Stimulated activated CD8-positive, alpha-beta memory T cell treated with anti-CD3 and anti-CD28 coated beads, Interleukin-7, amount 100 ng/mL, for 48 hours (primary cell): Measurements from ENCODE around the gene ACER2.

Source experiments
- DNase-seq, 2 donors: peaks; one replicate each; pipeline ENCODE4 v3.0.0-alpha.2; 2020; ENCODE audit warnings: low read depth in 1 of 2; ENCODE audit errors: extremely low read depth in 1 of 2

Gene ACER2

GRCh38 chr9:19451240-19452087 is 42.7 kb downstream of the ACER2 start:
- DNase-seq: no peak

GRCh38 chr9:19456426-19456825 is 47.6 kb downstream of the ACER2 start:
- DNase-seq: no peak

DNA sequence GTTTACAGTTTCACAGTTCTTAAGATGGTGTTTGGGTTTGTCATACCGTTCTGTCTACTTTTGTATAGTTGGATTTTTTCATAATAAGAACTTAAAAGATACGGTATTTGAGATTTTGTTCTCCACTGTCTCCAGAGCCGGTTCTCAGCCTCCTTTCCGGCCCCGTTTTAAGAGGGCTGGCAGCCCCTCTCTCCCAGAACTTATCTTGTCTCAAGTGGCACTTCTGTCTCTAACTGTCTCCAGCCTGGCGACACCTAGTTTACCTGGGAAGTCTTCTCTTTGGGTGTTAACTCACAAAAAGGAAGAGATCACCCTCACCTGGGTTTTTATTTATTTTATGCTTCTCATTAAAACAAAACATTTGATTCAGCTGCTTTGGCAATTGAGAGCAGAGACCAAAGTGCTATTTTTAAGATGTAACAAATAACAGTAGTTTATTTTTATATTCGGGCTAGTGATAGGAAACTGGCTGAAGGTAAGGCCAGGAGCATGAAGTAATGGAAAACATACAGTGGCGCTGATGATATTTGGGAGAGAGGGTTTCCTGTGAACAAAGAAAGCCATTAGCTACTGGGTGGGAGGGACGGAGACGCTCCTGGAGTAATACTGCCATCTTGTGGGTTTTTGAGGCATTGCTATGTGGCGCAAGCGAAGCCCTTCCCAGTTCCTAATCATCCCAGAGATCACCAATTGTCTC is 48.3 kb downstream of the ACER2 start:
- DNase-seq: peak; percentile 19 to 20

DNA sequence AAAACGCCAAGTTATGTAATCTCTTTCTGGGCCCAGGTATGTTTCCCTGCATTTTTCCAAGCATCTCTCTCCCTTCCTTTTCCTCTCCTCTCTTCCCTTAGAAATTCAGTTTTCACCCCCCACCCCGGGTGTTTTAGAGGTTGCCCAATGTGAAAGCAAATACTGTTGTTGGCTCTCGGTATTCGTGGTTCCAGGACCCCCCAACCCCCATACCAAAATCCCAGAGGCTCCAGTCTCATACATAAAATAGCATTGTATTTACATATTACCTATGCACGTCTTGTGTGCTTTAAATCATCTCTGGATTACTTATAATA is 48.8 kb downstream of the ACER2 start:
- DNase-seq: no peak

DNA sequence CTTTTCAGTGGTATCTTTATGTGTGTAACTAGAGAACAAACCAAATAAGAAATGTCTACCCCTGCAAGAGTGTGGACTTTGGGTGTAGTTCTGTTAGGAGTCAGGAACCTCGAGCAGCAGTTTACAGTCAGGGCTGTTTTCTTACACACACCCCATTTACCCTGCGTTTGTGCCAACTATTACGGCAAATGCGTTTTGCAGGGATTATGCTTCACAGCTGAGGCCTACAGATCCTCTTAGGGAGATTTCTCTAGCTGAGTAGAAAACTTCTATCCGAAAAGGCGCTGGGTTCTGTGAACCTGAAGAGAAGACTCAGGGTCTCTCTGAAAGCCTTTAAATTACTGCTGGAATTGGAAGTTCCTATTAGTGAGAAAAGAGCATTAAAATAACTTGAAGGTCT is 51.4 kb downstream of the ACER2 start:
- DNase-seq: no peak

GRCh38 chr9:19461135-19461534 is 52.3 kb downstream of the ACER2 start:
- DNase-seq: no peak

GRCh38 chr9:19464061-19464763 is 55.4 kb downstream of the ACER2 start:
- DNase-seq: no peak

DNA sequence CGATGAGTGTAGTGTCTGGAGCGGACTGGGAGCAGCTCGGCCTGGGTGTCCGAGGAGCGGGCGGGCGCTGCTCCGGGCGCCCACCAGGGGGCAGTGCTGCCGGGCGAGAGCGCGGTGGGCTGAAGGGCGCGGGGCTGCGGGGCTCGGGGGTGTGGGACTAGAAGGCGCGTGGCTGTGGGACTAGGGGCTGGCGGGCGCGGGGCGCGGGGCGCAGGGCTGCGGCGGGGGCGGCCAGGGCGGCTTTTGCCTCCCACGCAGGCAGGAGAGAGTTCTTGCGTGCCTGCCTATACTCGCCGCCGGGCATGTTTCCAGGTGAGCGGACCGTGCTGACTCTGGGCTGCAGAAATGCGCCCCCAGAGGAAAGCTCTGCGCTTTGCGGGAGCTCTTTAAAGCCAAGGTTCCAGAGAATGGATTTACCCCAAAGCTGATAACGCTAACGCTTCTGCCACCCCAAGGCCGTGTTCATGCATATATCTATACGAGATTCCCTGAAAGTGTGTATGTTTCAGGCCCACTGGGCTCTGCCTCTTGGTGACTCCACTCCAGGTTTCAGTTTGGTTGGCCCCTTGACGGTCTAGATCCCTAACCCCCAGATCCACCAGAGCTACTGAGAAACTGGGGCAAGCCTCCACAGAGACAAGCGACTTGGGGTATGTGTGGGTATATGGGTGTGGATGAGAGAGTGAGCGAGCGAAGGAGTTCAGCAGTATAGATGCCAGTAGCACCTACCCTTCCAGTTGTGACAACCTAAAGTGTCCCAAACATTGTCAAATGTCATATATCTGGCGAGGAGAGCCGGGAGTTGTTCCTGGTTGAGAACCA is 56.2 kb downstream of the ACER2 start:
- peak; percentile 37 to 64 for DNase-seq

GRCh38 chr9:19465586-19466279 is 56.9 kb downstream of the ACER2 start:
- DNase-seq: no peak

- no peak for DNase-seq
Observed at GRCh38 chr9:19466280-19466639, 57.5 kb downstream of the ACER2 start.

- no peak for DNase-seq
Observed at GRCh38 chr9:19469271-19469670, 60.5 kb downstream of the ACER2 start.

GRCh38 chr9:19470567-19470966 is 61.8 kb downstream of the ACER2 start:
- DNase-seq: no peak

DNA sequence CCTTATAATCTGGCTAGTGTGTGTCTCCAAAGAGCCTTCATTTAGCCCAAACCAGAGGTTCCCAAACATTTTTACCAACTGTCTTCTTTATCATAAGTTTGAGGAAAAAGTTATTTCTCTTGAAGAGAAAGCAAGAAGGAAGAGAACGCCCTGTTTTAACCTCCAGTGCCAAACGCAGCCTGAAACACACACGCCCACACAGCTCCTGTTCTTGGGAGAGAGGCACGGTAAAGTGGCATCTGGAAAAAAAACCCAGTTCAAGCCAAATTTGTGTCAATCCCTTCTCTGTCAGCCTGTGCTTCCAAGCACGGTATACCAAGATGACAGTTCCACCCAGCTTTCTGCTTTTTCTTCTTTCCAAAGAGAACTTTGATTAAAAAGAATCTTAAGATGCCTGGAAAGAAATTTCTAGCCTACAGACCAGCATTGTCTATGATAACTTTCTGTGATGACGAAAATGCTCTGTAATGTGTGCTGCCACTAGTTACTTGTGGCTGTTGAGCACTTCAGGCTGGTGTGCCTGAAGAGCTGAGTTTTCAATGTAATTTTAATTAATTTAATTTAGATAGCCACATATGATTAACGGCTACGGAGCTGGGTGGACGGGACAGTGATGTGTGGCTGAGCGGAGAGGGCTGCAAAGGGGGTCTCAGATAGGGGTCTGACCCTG is 62.3 kb downstream of the ACER2 start:
- no peak for DNase-seq

DNA sequence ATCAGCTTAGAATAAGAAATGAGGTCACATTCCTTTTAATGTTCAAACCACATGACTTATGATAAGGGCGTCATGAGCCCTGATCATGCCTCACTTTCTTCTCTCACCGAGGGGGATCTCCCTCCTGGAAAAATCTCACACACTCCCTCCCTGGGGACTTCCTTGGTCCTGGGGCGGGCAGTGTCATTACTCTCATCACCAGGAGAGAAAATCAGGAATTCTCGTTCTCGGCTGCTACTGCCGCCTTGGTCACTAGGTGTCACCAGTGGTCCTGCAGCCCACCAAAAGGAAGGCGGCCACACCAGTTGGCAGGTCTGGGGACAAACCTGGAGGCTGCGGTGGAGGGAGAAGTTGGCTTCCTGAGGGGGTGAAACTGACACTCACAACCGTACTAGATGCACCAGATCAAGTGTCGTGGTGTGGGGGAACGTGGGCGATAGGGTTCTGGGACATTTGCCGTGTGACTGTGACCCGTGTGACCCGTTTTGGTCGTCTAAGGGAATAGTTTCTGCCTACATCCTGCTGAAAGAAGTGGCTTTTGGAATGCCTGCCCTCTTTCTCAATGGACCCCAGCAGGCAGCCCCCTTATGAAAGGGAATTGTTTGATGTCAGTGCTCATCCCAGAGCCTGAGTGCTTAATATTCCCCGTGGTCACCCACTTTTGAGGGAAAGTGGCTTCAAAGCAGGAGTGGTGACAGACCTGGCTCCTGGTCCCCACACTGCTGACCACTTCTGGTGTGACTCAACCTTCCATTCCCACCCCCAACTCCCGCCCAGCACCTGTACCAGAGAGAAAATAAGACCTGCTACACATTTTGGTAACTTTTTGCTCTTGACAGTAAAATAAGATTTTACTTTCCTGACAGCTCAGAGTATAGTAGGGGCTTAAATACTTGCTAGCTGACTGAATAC is 63.2 kb downstream of the ACER2 start:
- peak; percentile 14 to 50 for DNase-seq

DNA sequence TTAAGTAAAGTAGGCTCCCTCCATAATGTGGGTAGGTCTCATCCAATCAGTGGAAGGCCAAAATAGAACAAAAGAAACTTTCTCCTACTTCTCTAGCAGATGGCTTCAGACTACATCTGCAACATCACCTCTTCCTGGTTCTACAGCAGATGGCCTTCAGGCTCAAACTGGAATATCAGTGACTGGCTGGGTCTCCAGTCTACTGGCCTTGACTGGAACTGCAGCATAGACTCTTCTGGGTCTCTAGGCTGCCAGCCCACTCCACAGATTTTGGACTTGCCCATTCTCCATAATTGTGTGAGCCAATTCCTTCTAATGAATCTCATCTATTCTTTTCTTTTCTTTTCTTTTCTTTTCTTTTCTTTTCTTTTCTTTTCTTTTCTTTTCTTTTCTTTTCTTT is 64.8 kb downstream of the ACER2 start:
- no peak for DNase-seq

GRCh38 chr9:19479874-19480273 is 71.1 kb downstream of the ACER2 start:
- DNase-seq: no peak

DNA sequence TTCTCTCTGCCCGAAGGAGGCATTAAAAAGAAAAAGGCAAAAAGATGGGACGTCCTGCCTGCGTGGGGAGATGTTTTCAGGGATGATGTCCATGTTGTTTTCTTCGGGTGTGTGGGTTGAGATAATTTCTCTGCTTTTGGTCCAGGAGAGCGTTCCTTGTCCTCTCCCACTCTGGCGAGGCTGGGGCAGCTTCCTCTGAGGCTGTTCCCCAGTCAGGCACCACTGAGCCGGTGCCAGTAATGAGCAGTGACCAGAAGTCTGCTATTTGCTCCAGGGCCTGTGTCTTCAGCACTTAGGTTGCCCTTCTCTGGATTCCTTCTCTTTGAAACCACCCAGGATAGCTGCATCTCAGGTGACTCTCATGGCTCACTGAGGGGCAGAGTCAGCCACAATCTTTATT is 71.5 kb downstream of the ACER2 start:
- no peak for DNase-seq

- no peak for DNase-seq
Observed at GRCh38 chr9:19481121-19481870, 72.5 kb downstream of the ACER2 start.
